Activated CD4-positive, CD25-positive, alpha-beta regulatory T cell (primary cell): ENCODE measurements around the gene NCSTN.

Source experiments
- DNase-seq, 4 experiments: peaks; one replicate each; lab custom pipeline; 2025; lab: John Stamatoyannopoulos, UW

NCSTN gene

DNA sequence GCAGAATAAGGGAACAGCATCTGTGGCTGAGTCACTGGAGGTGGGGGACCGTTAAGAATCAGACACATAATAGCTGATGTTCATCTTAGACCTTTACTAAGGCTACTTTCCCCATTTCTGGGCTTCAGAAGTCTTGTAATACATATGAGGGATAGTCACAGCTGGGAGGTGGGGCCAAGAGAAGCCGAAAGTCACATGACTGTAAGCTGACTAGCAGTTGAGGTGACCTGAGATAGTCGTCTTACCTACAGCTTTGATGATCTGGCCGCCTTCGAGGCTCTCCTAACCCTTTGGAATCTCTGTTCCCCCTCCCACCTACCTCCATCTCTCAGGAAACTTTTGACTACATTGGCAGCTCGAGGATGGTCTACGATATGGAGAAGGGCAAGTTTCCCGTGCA, 9.4 kb downstream of the NCSTN start:
- DNase-seq = no peak

DNA sequence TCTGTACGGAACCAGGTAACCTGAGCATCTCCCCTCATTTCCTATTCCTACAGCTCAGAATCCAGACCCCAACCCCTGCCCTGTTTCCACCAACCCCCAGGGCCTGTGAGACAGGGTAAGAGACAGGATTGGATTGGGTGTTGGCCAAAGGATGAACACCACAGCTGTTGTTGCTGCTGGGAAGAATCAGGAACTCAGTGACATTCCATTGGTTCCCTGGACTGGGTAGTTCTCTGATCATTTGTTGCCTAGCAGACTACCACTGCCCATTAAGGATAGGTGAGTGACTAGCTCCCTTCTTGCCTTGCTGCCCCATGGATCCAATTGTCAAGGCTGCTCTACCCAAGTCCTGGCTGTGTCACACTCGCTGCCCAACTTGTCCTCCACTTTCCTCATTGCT, 10.0 kb downstream of the NCSTN start:
- no peak for DNase-seq

DNA sequence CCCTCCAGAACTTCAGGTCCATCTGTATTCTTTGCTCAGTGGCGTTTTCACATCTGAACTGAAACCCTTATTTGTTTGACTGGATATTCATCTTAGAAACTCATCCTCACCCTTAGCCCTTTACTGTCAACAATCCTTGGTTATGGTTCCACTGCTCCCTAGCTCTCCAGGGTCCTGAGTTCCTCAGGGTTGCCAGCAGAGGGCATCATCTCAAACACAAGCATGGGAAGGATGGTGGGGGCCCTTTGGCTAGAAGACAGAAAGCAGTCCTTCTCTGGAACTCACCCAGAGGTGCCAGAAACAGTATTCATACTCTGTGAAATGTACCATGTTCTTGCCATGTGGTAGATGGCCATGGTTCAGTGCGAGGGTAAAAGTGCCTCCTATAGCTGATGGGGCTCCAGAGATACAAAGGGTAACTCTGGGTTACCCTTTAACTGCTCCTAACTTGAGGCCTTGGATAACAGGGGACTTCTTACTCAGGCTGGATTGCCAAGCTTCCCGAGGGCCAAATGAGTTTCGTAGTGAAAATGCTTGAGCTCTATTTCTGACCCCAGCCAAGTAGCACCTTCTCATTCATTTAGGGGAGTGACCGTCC, 11.3 kb downstream of the NCSTN start:
- no peak for DNase-seq

DNA sequence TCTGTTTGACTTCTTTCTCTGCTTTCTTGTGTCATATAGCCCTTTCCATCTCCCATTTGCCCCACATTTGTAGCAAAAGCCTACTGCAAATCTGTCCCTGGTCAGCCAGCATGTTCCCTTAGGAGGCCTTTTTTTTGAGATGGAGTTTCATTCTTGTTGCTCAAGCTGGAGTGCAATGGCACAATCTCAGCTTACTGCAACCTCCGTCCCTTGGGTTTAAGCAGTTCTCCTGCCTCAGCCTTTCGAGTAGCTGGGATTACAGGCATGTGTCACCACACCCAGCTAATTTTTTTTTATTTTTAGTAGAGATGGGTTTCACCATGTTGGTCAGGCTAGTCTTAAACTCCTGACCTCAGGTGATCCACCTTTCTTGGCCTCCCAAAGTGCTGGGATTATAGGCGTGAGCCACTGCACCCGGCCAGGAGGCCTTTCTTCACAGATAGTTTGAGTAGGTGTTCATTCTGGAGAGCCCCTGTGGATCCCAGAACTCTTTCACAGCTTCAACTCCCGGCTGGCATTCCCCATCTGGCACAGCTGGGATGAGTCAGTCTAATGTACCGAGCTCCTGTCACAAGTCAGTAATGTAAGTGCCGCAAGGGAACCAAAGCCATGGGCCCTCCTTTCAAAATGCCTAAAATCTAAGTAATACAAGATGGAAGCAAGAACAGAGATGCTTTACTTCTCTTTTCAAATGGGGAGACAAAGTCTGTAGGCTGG, 14.3 kb downstream of the NCSTN start:
- no peak for DNase-seq

DNA sequence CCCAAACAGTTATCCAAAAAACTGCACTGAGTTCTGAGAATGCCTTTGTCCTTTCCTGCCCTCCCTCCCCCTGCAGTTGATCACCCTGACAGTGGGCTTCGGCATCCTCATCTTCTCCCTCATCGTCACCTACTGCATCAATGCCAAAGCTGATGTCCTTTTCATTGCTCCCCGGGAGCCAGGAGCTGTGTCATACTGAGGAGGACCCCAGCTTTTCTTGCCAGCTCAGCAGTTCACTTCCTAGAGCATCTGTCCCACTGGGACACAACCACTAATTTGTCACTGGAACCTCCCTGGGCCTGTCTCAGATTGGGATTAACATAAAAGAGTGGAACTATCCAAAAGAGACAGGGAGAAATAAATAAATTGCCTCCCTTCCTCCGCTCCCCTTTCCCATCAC, 14.9 kb downstream of the NCSTN start:
- DNase-seq = no peak

DNA sequence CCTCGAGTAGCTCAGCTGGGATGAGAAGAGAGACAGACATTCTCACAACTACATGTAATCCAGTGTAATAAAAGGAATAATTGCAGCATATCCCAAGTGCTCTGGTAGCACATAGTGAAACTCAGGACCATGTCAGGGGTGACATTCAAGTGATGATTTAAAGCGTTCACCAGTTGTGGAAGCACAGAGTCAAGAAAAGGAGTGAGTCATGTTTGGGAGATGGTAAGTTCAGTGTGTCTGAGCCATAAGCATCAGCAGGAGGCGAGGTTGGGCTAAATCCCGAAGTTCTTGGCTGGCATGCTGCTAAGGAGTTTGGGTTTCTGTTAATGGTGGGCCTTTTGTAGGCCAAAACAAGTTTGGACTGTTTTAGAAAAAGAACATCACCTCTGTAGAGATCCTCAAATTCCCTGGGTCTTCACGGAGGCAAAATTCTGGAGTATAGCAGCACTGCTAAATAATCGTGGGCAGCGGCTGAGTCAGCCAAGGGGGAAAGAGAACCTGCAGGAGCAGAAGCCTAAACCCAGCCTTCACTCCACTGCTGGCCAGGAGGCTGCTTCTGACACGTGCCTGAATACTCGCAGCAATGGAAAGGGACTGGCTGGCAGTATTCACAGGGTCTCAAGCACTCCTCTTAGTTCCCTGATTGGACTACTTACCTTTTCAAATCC, 16.5 kb downstream of the NCSTN start:
- DNase-seq = no peak

DNA sequence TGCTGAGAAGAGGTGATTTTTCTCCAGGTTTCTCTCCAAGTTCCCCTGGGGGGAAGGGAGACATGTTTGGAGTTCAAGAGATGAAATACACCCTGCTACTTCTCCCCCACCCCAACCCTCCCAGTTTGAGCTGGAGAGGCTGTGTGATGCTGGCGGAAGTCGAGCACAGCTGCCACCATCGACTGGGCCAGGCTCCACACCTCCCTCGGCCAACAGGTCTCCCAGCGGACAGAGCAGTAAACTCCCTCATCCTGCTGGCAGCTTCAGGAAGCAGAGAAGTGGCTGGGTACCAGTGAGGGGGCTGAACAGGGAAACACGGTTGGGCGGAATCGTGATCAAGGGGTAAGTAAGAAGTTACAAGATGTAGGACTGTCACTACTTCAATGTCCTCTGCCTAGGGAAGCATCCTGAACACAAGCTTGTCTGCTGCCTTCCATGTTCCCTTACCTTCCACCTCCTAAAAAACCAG, 17.1 kb downstream of the NCSTN start:
- DNase-seq = no peak

DNA sequence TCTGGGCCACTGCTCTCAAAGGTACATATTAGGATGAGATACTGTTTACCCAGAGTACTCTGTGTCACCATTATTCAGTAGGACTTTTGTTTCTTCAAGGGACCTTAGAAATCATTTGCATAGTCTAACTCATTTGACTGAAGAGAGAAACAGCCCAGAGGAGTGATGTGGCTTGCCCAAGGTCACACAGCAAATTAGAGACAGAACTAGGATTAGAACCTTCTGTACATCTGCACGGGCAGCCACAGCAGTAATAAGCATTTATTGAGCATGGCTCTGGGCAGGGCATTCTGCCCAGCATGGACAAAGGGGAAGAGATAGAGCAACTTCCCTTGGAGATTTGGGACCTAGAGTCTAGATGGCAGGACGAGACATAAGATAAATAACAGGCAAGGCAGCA, 18.0 kb downstream of the NCSTN start:
- DNase-seq = no peak

DNA sequence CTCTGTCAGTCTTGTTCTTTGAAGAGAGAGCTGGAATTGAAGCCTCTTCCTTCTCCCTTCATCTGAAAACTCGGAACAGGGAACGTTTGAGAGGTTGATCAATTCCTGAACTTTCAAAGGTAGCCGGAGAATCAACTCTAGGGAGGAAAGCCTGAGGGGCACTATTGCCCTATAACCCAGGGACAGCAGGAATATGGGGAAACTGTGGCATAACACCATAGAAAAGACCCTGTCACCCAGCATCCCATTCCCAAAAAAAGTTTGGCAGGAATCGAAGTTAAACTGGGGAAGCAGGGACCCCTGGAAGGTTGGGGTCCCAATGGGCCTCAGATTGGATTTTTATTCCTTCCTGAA, 18.6 kb downstream of the NCSTN start:
- DNase-seq = no peak

DNA sequence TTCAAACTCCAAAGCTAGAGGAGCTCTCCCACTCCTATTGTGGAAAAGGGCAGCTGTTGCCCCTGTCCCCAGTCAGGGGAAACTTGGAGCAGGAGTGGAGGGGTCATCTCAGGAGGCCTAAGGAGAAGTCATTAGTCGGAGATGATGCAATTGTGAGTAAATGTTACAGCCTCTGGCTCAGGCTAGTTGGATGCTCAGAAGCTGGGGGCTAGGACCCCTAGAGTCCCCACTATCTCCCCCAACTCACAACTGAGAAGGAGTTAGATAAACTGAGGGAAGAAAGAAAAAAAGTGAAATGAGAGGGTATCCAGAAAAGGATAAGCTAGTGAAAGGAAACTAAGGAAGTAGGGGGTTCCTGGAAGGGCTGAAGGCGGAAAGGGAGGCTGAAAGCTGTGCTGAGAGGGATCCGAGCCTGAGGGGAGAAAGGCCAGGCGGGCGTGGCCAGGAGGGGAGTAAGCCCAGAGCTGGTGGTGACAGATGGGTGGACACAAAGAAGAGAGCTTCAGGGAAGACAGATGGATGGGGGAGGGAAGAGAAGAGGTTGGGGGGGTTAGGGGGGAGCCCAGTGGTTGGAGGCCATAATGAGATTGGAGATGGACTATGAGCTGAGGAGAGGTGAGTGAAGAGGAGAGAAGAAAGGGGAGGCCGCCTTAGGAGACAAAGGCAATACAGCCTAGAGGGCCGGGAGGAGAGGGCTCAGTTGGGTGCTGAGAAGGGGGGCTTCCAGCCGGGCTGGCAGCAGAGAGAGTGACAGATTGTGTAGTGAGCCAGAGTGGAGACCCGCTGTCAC, 19.2 kb downstream of the NCSTN start:
- DNase-seq = no peak

DNA sequence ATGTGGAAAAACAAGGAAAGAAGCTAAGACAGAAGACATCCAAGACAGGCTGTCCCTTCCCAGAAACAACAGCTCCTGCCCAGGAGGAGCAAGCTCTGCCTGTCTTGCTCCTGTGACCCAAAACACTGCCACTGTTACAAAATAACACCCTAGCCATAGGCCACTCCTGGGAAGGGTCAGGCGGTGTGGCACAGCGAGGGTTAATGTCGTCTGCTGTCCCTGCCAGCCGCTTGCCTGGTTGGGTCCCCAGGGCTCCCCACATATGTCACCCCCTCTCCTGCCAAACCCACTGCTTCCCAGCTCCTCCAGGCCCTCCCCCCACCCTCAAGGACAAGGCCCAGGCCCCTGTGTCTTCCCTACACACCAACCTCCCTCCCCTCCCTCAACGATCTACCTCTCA, 19.8 kb downstream of the NCSTN start:
- DNase-seq = no peak

DNA sequence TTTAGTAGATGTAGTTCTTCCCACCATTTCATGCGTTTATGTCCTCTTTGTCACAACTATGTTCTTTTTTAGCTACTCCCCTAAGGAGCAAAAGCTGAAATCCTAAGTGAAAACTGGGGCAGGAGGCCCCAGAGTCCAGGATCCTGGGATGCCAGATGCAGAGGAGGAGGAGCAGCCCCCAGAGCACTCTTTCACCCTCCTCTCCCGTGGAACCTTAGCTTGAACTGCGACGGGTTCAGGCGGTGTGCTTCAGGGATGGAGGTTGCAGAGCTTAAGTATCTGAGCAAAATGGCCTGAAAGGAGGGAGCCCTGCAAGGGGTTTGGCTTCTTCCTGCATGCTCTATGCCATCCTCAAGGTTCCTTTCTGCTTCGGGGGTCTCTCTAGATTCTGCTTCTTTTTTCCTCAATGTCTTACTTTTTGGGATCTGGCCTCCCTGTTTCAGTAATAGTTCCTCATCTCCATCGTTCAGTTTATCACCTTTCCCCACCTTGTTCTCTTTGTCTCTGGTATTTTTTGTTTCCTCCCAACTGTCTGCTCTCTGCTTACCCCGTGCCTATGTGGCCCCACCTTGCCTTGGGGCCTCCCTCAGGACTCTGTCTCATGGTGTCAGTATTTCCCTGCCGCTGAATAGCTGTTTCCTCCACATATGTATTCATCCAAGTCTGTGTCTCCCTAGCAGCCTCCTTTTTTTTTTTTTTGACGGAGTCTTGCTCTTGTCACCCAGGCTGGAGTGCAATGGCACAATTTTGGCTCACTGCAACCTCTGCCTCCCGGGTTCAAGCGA, 21.0 kb downstream of the NCSTN start:
- no peak for DNase-seq

DNA sequence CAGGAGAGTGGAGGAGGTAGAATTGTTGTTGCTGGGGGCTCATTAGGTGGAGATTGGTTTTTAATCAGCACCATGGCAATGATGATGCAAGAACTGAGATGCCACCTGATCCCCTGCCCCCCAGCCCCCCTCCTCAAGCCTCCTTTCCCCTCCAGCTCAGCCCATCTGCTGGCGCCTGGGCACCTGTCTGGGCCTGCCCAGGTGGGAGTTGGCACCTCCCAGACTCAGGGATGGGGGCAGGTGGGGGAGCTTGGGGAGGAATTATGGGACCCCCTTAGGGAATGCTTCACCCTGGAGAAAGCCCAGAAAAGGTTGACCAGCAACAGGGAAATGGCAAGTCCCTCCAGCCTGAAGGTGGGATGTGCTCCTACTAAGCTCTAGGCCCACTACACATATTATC, 22.1 kb downstream of the NCSTN start:
- no peak for DNase-seq

DNA sequence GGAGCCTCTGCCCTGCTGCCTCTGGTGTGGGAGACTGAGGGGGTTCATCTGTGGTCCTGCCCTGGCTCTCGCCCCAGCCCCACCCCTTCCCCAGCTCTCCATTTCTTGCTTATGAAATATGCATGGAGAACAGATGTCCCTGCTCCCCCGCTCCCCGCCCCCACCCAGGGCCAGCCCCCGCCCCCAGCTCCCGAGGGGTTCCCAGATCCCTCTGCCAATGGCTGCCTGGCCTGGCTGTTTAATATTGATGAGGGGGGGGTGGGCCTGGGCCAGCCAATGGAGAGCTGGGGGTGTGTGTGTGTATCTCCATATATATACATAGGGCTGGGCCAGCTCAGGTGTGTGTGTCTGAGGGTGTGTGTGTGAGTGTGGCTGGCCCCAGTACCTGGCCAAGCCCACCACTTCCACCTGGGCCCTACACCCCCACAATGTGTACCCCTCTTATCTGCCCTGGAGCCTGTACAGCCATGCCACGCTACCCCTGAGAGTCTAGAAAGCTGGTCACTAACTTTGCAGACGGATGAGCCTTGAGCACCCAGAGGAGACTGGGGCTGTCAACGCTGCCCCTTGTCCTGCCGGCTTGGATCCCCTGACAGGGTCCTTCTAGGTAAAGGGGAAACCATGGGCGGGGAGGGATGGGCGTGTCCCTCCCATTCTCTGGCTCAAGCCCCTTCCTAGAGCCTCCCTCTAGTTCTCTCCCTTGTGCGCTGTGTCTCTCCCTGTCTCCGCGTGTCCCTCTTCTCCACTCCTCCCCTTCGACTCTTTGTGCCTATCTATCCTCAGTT, 23.7 kb downstream of the NCSTN start, which contains the start of gene NHLH1:
Gene NHLH1, plus strand, starts transcription at position 341 of the 785 bp plus-strand sequence. CDS start 3,661 bp downstream, outside the sequence.
- DNase-seq = no peak

DNA sequence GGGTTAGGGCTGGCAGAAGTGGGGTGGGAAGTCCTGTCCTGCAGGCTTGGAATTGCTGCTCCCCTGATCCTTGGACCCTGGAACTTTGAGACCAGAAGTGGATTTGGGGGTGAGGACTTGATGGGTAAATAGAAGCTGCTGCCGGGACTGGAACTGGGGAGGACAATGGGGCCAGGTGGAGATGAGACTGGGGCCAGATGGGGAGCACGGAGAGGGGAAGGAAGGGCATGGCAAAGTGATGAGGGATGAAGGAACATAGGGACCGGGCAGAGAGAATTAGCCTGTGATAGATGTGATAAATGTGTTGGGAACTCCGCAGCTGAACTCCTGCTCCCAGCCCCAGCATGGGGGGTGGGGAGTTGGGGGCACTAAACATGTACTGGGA, 24.3 kb downstream of the NCSTN start:
- DNase-seq = no peak

DNA sequence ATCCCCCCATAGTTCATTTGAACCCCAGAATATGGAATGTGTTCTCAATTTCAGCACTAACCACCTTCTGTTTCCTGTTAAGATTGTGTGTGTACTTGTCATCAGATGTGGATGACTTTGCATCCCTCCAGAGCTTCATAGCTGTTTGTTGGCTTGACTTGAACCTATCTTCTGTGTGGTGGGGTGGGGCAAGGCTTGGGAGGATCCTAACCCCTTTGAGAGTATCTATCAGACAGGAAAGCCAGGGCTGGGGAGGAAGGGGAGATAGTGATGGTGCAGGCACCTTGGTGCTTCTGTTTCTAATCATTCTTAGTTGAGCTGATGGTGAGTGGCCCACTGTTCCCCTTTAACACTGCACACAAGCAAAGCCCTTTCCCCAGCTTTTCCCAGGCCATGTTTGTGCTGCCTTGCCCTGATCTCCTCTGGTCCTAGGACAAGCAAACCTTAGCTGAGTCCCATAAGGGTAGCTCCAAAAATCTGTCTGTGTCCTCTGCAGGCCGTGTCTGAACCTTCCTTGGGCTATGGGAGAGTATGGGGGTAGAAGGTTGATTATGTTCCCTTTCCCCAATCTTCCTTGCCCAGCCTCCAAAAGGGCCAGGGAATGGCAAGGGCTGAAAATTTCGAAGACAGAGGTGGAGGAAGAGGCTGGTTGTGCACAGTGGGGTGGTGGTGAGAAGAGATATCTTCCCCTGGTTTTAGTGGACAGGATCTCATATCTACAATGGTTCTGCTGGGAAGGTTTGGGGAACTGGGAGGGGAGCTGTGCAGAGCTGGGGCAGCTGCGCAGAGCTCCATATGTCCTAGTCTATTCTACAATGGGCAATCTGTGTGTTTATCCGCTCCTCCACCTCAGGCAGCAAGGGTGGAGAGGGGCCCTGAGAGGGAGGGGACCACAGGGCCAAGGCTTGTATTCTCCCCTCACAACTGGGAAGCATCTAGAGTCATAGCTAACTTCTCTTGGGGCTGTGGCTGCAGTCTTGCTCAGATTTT, 25.0 kb downstream of the NCSTN start:
- DNase-seq = no peak

DNA sequence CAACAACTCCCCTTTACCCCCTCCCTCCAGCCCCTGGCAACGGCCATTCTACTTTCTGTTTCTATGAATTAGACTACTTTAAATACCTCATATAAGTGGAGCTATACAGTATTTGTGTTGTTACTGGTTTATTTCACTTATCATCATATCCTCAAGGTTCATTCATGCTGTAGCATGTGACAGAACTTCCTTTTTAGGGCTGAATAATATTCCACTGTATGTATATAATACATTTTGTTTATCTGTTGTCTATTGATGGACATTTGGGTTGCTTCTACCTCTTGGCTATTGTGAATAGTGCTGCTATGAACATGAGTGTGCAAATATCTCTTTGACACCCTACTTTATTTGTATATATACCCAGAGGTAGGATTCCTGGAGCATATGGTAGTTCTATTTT, 25.9 kb downstream of the NCSTN start:
- no peak for DNase-seq

DNA sequence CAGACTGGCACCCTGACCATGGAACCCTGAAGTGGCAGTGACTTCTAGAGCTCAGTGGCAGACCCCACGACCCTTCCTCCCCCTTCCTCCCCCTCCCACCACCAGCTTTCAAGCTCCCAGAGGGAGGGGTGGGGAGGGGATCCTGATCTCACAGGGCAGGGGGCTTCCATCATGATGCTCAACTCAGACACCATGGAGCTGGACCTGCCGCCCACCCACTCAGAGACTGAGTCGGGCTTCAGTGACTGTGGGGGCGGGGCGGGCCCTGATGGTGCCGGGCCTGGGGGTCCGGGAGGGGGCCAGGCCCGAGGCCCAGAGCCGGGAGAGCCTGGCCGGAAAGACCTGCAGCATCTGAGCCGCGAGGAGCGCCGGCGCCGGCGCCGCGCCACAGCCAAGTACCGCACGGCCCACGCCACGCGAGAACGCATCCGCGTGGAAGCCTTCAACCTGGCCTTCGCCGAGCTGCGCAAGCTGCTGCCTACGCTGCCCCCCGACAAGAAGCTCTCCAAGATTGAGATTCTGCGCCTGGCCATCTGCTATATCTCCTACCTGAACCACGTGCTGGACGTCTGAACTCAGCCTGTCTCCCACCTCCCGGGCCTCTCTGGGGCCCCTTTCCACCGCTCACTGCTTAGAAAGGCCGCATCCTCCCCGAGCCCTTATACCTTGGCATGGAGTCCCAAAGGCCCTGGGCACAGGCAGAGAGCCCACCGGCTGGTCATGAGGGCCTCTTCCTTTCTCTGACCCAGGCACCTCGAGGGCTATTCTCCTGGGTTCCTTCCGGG, 27.6 kb downstream of the NCSTN start:
- DNase-seq = no peak

DNA sequence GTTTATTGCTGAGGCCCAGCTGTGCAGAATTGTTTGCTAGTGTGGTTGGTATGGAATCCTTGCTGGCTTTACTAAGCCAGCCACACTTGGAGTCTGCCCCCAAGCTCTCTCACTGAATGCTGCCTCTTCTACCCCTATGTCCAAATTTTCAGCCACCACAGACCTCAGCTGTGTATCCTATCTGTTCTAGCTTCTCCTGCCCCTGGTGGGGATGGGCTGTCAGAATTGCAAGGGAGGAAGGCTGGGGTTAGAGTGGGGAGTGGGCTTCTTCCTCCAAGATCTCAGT, 28.1 kb downstream of the NCSTN start:
- DNase-seq = no peak
